GM19372 (cell line): ENCODE results near the gene CACNA1F.

Experiments used
- ATAC-seq: cut with Tn5 transposase; IDR thresholded peaks from one replicate; pipeline ENCODE4 v1.9.1; 2021; ENCODE audit warnings: mild to moderate bottlenecking, low read depth, moderate library complexity; ENCODE audit not compliant: unreplicated experiment

The CACNA1F gene

DNA sequence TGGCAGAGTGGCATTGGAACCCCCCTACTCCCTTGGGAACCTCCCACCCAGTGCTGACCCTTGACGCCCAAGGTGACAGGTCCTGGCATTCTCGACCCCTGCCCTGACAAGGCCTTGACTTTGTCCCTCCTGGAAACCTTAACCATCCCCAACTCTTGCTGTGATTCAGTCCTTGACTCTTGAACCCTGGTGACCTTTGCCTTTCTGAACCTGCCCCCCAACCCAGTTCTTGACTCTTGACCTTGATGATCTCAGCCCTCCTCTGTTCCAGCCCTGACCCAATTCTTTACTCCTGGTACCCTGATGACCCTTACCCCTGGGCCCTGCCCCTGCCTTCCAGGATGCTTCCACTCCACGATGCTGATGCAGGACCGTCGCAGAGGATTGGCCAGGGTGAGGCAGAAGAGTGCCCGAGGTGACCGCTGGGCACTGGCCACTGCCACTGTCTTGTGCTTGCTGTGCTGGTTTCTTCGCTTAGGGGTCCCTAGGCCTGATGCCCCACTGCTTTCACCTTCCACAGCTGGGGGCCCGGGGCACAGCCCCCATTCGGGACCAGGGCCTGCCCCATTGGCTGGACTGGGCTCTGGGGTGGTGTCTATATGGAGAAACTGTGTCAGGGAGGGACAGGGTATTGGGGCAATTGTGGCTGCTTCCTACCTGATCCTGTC lies 1.7 kb downstream of the CACNA1F start:
- ATAC-seq, result no peak

DNA sequence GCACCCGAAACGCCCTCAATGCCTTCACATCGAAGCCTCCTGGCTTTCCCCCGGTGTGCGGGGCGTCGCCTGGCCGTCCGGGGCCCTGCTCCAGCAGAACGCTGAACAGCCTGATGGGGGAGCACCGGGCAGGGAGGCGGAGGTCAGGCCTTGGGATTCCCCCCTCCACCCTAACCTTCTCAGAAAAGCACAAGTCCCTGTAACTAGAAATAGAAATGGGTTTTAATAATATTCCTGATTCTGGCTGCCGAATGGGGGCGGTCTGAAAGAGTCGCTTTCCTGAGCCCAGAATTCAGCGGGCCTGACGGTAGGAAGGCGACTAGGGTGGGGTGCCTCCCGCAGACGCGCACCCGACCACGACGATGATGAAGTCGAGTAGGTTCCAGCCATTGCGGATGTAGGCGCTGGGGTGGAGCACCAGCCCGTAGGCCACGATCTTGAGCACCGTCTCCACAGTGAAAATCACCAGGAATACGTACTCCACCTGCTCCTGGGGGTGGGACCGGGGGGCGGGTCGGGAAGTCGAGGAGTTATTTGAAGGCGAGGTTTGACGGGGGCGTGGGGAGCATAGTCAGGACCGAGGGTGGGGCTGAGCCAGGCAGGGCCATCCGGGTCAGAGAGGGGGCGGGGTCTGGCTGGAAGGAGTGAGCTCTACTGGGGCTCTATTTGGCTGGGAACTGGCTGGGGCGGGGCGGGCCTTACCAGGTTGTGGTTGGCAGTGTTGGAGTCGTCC lies 2.5 kb downstream of the CACNA1F start:
- ATAC-seq, result no peak

DNA sequence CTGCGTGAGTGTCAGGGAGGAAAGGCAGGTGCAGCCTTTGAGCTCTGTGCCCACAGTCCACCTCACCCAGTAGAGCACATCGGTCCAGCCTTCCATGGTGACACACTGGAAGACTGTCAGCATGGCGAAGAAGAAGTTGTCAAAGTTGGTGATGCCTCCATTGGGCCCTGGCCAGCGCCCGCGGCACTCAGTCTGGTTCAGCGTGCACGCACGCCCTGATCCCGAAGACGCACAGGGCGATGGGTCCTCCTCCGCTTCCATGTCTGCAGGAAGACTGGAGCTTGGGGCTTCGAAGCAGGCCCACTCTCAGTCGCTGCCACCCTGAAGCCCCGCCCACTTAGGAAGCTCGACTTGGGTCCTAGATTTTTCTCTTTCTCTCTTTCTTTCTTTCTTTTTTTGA lies 5.0 kb downstream of the CACNA1F start:
- no peak for ATAC-seq

DNA sequence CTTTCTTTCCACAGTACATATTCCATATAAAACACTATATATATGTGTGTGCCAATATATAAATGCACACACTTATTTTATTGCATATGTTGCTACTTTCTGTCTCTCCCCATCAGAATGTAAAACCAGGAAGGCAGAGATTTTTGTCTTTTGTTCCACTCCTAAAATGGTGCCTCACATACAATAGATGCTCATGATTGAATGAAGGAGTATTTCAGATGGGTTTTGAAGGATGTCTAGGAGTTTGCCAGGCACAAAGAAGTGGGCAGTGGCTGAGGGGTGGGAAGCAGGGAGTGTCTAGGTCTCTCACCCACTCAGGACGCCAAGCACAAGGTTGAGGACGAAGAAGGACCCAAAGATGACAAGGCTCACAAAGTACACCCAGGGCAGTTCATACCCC lies 5.4 kb downstream of the CACNA1F start:
- no peak for ATAC-seq

DNA sequence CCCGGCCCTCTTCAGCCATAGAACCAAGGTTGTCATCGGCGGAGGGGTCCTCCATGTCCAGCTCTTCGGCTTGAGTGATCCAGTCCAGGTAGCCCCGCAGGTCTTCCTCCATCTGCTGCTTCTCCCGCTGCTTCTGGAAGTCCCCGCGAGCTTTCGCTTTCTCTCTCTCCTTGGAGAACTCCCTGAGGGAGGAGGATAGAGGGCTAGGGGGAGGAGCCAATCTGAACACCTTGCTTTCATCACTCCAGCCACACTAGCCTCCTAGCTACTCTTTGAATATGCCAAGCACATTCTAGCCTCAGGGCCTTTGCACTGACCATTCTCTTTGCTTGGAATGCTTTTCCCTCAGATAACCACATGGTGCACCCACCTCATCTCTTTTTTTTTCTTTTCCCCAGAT lies 6.2 kb downstream of the CACNA1F start:
- no peak for ATAC-seq

DNA sequence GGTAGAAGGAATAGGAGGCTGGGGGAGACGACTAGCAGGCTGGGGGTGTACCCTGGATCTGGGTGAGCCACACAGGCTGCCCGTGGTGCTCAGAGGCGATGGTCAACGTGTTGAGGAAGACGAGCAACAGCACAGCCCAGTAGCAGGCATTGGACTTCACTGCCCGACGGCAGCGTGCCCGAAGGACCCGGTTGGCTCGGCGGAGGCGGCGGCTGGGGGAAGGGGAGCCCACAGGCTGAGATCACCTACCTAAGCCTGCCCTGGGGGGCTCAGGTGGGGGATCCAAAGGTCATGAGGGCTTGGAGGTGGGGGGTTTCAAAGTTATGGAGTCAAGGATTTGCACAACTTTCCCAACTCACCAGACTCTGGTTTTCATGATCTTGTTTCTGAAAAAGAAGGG lies 7.3 kb downstream of the CACNA1F start:
- ATAC-seq, result no peak

DNA sequence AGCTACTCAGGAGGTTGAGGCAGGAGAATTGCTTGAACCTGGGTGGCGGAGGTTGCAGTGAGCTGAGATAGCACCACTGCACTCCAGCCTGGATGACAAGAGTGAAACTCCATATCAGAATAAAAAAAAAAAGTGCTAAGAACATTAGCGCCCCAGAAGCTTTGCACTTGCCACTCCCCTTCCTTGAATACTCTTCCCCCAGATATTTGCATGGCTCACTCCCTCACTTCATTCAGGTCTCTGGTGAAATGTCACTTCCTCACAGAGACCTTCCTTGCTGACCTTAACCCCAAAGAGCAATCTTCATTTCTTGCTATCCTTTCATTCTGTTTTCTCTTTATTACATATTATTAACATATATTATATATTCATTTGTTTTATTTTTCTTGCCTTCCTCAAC lies 11.3 kb downstream of the CACNA1F start:
- ATAC-seq, result no peak

DNA sequence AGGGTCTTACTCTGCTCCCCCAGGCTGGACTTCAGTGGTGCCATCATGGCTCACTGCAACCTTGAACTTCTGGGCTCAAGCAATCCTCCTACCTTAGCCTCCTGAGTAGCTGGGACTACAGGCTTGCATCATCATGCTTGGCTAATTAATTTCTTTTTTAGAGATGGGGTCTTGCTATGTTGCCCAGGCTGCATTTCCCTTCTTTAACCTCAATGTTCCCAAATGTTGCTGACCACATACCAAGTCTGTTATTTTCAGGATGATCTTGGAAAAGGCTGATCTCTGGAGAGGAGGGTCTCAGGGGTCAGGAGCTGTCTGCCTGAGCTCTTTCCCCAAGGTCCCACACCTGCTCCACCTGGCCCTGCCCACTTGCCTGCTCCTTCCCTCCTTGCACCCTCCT lies 13.0 kb downstream of the CACNA1F start:
- ATAC-seq, result no peak

DNA sequence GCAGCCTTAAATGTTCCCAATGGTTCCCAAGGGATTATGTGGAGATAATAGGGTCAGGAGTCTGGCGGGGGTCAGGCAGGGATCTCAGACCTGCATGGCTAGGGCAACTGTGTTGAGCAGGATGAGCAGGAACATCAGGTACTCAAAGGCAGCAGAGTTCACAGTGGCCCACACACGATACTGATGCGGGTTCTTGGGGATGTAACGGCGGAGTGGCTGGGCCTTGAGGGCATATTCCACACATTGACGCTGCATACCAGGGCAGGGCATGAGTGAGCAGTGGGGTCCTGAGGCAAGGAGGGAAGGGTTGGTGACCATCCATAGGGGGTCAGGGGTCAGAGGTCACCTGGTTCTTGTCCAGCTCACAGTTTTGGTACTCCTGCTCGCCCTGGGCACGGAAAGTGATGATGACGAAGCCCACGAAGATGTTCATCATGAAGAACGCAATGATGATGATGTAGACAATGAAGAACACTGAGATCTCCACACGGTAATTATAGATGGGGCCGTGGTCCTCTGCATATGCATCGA lies 18.1 kb downstream of the CACNA1F start:
- no peak for ATAC-seq

DNA sequence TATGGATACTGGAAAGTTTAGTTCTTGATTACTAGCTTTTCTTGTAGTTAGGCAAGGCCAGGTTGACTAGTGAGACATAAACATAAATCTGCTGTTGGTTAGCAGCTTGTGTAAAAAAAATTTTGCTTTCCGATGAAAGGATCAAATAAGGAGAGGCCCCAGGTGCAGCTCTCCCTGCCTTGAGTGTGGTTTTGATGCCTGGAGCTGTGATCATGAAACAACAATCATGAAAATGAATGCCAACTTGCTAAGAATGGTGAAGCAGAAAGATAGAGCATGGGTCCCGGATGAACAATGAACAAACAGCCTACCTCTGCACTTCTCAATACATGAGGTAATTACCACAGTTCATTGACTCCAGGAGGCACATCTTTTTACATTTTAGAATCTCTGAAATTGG lies 18.7 kb downstream of the CACNA1F start:
- ATAC-seq, result no peak

DNA sequence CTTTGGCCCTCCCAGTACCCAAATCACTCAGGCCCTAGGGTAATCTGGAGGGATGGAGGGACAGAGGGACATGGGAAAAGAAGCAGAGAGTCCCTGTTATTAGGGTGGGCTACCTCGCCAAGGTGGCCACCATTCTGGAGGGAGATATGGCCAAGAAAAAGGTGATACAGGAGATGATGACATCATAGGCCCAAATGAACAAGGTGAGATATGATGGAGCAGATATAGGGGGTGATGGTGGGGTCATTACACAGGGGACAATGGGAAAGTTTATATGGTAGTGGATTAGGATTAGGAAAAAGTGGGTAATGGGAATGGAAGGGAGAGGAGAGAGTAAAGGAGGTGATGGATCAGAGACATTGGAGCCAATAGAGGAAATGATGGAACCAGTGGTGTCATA lies 20.3 kb downstream of the CACNA1F start:
- ATAC-seq, result no peak

DNA sequence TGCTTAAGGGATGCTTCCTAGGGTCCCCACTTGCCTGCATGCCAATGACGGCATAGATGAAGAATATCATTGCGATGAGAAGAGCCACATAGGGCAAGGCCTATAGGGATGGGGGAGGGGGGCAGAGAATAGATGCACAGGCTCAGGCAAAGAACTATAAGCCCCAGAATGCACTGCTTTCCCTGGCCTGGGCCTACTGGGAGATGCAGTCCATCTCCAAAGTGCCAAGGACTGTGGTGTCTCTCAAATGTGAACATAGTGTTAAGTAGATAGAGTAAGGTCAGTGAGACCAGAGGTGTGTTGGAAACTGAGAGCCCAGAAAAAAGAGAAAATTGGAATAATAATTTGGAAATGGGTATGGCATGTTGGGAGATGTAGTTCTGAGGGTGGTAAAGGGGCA lies 20.9 kb downstream of the CACNA1F start:
- ATAC-seq, result no peak

DNA sequence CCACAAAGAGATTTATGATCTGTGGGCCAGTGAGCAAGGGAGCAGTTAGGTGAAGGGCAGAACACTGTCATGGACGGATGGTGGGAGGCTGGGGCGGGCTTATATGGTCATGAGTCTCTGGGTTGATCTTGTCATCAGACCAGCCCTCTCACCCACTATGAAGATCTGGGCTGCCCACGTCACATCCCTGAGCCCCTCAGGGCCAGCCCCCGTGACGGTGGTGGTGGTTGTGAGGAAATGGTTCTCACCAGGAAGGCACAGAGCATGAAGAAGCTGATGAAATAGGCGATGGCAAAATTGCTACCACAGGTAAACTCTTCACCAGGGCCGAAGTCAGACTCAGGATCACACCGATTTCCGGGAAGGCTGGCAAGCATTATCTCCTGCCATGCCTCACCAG lies 22.1 kb downstream of the CACNA1F start:
- ATAC-seq, result no peak

DNA sequence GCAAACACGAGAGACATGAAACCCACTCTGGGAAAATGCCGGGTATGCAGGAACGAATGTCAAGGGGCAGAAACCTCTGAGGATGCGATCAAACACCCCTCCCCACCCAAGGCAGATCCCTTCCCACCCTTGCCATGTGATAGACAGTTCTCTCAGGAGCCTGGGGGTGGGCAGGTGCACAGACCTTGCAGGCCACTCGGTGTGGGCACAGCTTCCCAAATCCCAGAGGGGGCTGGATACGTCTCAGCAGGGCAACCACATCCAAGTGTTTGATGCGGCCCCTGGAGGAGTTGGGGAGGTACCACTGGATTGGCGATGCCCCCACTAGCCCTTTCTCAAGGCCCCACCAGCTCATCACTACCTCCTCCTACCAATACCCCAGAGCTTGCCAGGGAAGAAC lies 22.7 kb downstream of the CACNA1F start:
- ATAC-seq, result no peak

DNA sequence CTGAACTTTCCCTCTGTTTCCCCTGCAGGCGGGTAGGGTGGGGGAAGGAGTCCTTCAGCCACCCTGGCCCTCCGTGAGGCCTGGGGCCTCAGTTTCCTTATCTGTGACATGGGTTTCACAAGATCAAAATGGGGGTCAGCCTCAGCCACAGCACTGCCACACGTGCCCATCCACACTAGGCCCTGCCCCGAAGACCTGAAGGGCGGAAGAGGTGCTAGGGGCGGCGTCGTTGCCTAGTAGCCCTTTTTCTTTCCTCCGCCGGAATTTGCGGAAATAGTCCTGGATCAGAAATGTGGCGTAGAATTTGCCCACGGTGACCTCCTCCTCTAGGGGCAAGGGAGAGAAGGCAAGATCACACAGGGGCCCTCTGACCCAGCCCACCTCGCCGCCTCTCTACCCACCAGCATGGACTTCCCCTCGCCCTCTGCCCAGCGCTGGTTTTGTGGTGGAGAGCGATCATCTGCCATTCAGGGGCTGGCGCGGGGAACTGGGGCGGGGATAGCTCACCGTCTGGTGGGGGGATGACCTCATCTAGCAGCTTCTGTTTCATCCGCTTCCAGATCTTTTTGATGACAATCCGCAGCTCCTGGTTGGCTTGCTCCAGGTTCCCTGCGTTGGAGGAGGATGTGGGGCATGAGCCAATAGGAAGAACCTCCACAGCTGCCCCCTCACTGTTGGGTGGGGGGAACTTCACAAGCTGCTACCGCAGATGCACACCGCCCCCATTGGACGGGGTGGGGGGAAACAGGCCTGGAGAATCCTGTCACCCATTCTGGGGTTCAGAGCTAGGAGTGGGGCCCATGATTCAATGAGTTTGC lies 23.5 kb downstream of the CACNA1F start:
- no peak for ATAC-seq

DNA sequence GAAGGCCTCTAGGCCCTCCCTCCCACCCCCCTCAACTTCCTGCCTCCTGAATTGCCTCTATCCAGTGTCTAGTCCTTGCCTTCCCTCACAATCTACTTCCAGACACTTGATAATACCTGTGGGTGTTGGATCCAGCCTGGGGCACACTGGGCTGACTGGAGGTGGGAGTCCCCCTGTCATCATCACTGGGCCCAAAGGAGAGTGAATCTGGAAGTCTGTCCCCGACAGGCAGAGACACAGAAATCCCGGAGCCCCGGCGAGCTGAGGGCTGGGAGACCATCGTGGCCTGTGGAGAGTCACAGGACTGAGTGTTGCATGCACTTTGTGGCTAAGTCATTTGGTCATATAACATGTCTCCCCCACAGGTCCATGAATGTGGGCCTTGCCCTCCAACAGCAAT lies 24.7 kb downstream of the CACNA1F start:
- ATAC-seq, result no peak

DNA sequence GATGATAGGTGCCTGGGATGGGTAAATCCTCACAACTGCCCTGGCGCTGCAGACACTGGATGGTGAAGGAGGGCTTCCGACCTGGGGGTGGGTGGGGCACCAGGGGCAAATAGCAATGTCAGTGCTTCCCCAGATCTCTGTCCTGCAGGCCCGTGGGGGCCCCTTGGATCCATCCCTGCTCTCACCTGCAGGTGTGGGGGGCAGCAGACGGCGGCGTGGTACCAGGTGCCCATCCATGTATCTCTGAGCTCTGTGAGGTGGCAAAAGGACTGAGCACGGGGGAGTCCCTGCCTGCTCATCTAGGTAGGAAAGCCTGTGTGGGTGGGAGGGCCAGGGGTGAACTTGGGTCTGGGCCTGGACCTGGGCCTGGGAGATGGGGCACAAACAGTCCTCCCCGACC lies 26.6 kb downstream of the CACNA1F start:
- no peak for ATAC-seq

DNA sequence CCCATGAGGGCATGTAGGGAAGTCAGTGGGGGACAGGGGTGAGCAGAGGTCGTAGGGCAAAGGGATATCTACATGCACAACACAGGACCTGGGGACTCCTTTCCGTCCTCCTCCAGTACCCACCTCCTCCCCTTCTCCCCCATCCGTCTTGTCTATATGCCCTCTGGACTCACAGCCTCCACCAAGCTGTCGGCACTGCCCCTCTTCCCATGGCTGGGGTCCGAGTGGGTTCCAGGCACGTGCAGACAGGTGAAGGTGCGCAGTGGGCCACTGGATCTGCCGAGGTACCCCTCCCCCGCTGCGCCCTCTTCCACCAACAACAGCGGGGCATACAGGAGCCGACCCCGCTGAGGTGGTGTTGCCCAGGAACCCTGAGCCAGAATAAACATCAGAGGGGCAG lies 27.7 kb downstream of the CACNA1F start:
- ATAC-seq, result no peak

DNA sequence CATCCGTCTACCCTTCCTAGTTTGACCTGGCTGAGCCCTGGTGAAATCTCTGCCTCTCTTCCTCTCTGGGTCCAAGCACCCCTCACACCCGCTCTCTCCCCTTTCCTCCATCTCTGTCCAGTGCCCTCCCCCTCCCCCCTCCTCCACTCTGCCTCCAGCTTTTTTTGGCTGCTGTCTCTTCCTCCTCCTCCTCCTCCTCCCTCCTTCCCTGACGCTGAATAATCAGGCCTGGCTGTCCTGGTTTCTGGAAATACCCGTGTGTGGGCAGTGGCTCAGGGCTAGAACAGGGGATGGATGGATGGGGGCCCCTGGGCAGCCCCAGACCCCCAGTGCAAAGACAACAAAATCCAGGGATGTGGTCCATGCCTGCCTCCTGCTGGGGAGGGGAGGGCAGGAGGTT lies 28.4 kb downstream of the CACNA1F start:
- no peak for ATAC-seq

DNA sequence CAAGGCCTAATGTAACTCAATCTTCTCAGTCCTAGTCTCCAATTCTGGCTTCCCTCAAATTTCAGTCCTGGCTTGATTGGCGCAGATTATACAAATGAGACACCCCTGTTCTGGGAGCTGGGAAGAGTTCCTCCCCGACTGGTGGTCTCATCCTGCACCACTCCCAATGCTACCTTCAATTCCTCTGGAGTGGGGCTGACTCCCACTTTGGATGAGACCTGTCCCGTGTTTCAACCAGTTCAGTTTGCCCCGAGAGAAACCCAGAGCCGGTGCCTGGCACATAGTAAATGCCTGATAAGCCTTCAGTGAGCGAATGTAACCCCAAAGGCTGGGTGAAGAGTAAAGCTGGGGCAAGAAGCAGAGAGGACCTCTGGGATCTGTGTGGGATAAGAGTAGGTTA lies 29.1 kb downstream of the CACNA1F start:
- no peak for ATAC-seq

DNA sequence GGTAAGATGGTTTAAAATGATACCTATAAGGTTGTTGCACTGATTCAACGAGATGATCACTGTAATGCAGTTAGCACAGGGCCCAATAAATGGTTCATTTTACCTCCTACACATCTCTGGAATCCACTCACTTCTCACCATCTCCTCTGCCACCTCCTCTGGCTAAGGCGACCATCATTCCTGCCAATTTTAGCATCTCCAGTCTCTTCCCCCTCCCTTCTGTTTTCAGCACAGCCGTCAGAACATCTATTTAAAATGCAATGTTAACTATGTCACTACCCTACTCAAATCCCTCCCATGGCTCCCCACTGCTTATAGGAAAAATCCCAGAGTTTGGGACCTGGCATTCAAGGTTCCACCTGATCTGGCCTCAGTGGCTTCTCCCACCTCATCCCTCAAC lies 29.6 kb downstream of the CACNA1F start:
- ATAC-seq, result no peak
